Inflammatory macrophage treated with lipopolysaccharide for 4 hours (primary cell): ENCODE measurements around the gene MAMDC4.
"Not testable (repeated sequence)": the region's sequence is repeated elsewhere in the genome, so short reads cannot be mapped to it uniquely, and the experiment has no call there.

Experiments
- DNase-seq: peaks from one replicate; pipeline ENCODE4 v3.0.0-alpha.2; 2020

The MAMDC4 gene

GRCh38 chr9:136862849-136863622 is 10.9 kb downstream of the MAMDC4 start:
- no peak for DNase-seq

- DNase-seq = no peak
Measured at GRCh38 chr9:136863623-136864273, 11.6 kb downstream of the MAMDC4 start.

- DNase-seq = no peak
Measured at GRCh38 chr9:136865041-136865767, 13.1 kb downstream of the MAMDC4 start.

GRCh38 chr9:136865768-136866103 is 13.6 kb downstream of the MAMDC4 start:
- DNase-seq = no peak

GRCh38 chr9:136866898-136867421 is 14.8 kb downstream of the MAMDC4 start:
- not testable (repeated sequence) for DNase-seq

GRCh38 chr9:136867480-136867879 is 15.3 kb downstream of the MAMDC4 start:
- DNase-seq = no peak

GRCh38 chr9:136867917-136868316 is 15.8 kb downstream of the MAMDC4 start:
- no peak for DNase-seq

GRCh38 chr9:136868644-136869043 is 16.5 kb downstream of the MAMDC4 start:
- DNase-seq = no peak

GRCh38 chr9:136869611-136870010 is 17.5 kb downstream of the MAMDC4 start:
- DNase-seq = not testable (repeated sequence)

- no peak for DNase-seq
Measured at GRCh38 chr9:136875155-136875554, 23.0 kb downstream of the MAMDC4 start.

GRCh38 chr9:136876476-136876875 is 24.3 kb downstream of the MAMDC4 start:
- no peak for DNase-seq

GRCh38 chr9:136880651-136881050 is 28.5 kb downstream of the MAMDC4 start:
- DNase-seq = no peak

GRCh38 chr9:136881691-136882108 is 29.6 kb downstream of the MAMDC4 start:
- peak; percentile 84 for DNase-seq

- peak; percentile 96 for DNase-seq
Measured at GRCh38 chr9:136882109-136882946, 30.2 kb downstream of the MAMDC4 start.

- DNase-seq = not testable (repeated sequence)
Measured at GRCh38 chr9:136882947-136883283, 30.8 kb downstream of the MAMDC4 start.

GRCh38 chr9:136883670-136884069 is 31.5 kb downstream of the MAMDC4 start:
- DNase-seq = not testable (repeated sequence)

- DNase-seq = peak; percentile 99
Measured at GRCh38 chr9:136885950-136886578, 33.9 kb downstream of the MAMDC4 start, which contains the start of gene TRAF2. TSS of gene TRAF2 (plus strand) at chr9:136886516. CDS start at chr9:136898741, 12,225 bp downstream.

- peak; percentile 66 for DNase-seq
Measured at GRCh38 chr9:136886610-136887597, 34.8 kb downstream of the MAMDC4 start.

GRCh38 chr9:136888454-136888853 is 36.3 kb downstream of the MAMDC4 start:
- no peak for DNase-seq

- no peak for DNase-seq
Measured at GRCh38 chr9:136889858-136890257, 37.7 kb downstream of the MAMDC4 start.

- DNase-seq = no peak
Measured at GRCh38 chr9:136890661-136891060, 38.5 kb downstream of the MAMDC4 start.
